Breast epithelium (tissue), 3 donors: ENCODE measurements around the gene SDR42E1.

Source experiments
- POLR2A ChIP-seq: fragments of 450-650 bp; IDR thresholded peaks from one replicate; pipeline ENCODE4 v1.6.1; 2016; ENCODE audit warnings: antibody characterized with exemption, mild to moderate bottlenecking, moderate library complexity
- TF ChIP-seq, protein P1 (sequence below), 3 donors: fragments of 450-650 bp; IDR thresholded peaks; one replicate each; pipeline ENCODE4 v1.5.1; 2016 to 2017; ENCODE audit warnings: antibody characterized with exemption in 3 of 3, mild to moderate bottlenecking in 3 of 3, moderate library complexity in 3 of 3

- TF ChIP-seq, protein P1, sequence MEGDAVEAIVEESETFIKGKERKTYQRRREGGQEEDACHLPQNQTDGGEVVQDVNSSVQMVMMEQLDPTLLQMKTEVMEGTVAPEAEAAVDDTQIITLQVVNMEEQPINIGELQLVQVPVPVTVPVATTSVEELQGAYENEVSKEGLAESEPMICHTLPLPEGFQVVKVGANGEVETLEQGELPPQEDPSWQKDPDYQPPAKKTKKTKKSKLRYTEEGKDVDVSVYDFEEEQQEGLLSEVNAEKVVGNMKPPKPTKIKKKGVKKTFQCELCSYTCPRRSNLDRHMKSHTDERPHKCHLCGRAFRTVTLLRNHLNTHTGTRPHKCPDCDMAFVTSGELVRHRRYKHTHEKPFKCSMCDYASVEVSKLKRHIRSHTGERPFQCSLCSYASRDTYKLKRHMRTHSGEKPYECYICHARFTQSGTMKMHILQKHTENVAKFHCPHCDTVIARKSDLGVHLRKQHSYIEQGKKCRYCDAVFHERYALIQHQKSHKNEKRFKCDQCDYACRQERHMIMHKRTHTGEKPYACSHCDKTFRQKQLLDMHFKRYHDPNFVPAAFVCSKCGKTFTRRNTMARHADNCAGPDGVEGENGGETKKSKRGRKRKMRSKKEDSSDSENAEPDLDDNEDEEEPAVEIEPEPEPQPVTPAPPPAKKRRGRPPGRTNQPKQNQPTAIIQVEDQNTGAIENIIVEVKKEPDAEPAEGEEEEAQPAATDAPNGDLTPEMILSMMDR (IDR thresholded peaks at IDR 0.05): no peak
- TF ChIP-seq POLR2A: no peak
Measured at GRCh38 chr16:82037251-82037650, 26.0 kb upstream of the SDR42E1 start.
